ENCODE results near the gene LSAMP. TPM values are rescaled to one million over a fixed set of nuclear protein-coding genes. Genes with fewer than 3 reads are reported as not detected.

LSAMP gene
- total and polyA plus RNA-seq, 2 donors (not counting 3 experiments of a cell fraction or from before 2014, with no cell fraction given) = not detected

- CTCF ChIA-PET = no interaction called here
- Histone ChIP-seq H3K79me2 (ENCODE audit: control insufficient read depth, insufficient read depth, low read length) (no peaks in the 10 kb centered on the region), H3K9me3 (replicated peaks; ENCODE audit: control insufficient read depth, insufficient read depth, low read length) (no peaks in the 10 kb centered on the region), H4K20me1 (replicated peaks; ENCODE audit: control insufficient read depth, extremely low read depth, insufficient read depth, low read length) (no peaks in the 10 kb centered on the region), H3K4me1 (ENCODE audit: control insufficient read depth, extremely low read depth, insufficient read depth, low read length) (no peaks in the 10 kb centered on the region), H3K4me3 (replicated peaks in 1 of 3; ENCODE audit: insufficient read depth in 1 of 3, low read depth in 1 of 3, low read length in 3 of 3) (no peak overlapping the region), H3K36me3 (ENCODE audit: control insufficient read depth in 2 of 2, extremely low read depth in 1 of 2, insufficient read depth in 2 of 2, low read length in 2 of 2) (no peaks in the 10 kb centered on the region), H3K27ac (ENCODE audit: insufficient read depth, low read depth, low read length) (no peak overlapping the region), H3K9me1 (replicated peaks; ENCODE audit: control insufficient read depth, extremely low read depth, insufficient read depth, low read length) (no peaks in the 10 kb centered on the region), H3K9ac (replicated peaks; ENCODE audit: extremely low read depth, insufficient read depth, low read length) (no peak overlapping the region), H3K4me2 (ENCODE audit: insufficient read depth, low read length) (no peak overlapping the region), H2AFZ (ENCODE audit: low read depth, low read length) (no peak overlapping the region), H3K27me3 (ENCODE audit: control insufficient read depth in 2 of 2, insufficient read depth in 2 of 2, low read length in 2 of 2) (no peaks in the 10 kb centered on the region)
- TF ChIP-seq JUN (IDR thresholded peaks at IDR 0.05; ENCODE audit: borderline replicate concordance, insufficient read depth, insufficient read length, low read depth) (no peak), EZH2 (IDR thresholded peaks at IDR 0.05; ENCODE audit: borderline replicate concordance, low read depth, low read length, severe bottlenecking) (no peak), GATA2 (IDR thresholded peaks at IDR 0.05; ENCODE audit: insufficient read depth, insufficient read length, low read depth, low read length) (no peak), POLR2AphosphoS5 (IDR thresholded peaks at IDR 0.05; ENCODE audit: insufficient read depth, low read depth, low read length) (no peak), MYC (IDR thresholded peaks at IDR 0.05; ENCODE audit: low read depth, low read length) (no peak), POLR2A (IDR thresholded peaks at IDR 0.05; ENCODE audit: low read depth, low read length) (no peak), FOS (IDR thresholded peaks at IDR 0.05; ENCODE audit: borderline replicate concordance, insufficient read depth, low read length) (no peak)
- TF ChIP-seq, protein P1, sequence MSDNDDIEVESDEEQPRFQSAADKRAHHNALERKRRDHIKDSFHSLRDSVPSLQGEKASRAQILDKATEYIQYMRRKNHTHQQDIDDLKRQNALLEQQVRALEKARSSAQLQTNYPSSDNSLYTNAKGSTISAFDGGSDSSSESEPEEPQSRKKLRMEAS (IDR thresholded peaks at IDR 0.05; ENCODE audit: insufficient read depth, insufficient read length) = no peak
- TF ChIP-seq, protein P2, sequence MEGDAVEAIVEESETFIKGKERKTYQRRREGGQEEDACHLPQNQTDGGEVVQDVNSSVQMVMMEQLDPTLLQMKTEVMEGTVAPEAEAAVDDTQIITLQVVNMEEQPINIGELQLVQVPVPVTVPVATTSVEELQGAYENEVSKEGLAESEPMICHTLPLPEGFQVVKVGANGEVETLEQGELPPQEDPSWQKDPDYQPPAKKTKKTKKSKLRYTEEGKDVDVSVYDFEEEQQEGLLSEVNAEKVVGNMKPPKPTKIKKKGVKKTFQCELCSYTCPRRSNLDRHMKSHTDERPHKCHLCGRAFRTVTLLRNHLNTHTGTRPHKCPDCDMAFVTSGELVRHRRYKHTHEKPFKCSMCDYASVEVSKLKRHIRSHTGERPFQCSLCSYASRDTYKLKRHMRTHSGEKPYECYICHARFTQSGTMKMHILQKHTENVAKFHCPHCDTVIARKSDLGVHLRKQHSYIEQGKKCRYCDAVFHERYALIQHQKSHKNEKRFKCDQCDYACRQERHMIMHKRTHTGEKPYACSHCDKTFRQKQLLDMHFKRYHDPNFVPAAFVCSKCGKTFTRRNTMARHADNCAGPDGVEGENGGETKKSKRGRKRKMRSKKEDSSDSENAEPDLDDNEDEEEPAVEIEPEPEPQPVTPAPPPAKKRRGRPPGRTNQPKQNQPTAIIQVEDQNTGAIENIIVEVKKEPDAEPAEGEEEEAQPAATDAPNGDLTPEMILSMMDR (IDR thresholded peaks at IDR 0.05; ENCODE audit: extremely low read depth in 1 of 2, insufficient read depth in 1 of 2, low read depth in 1 of 2, low read length in 2 of 2) = no peak
- no TSS peak for BruUV-seq (replicated peaks)
- no peak for DNase-seq (ENCODE audit: low read depth, low spot score)
- FAIRE-seq = no peak
- intact Hi-C loops (cut with micrococcal nuclease) (no loop called here), dilution Hi-C loops (cut with MboI; ENCODE audit: extremely low pct_ligation_motif_present, low sequenced_read_pairs) (no loop called here)
- POLR2A ChIA-PET = no interaction called here
These were observed 253.9 kb downstream of the LSAMP start for GRCh38 chr3:116191409-116191808.
